HG03196 (cell line): ENCODE data around the gene FOXD2.

Experiments
- ATAC-seq: cut with Tn5 transposase; IDR thresholded peaks from one replicate; pipeline ENCODE4 v1.9.1; 2021; ENCODE audit not compliant: unreplicated experiment

Gene FOXD2

DNA sequence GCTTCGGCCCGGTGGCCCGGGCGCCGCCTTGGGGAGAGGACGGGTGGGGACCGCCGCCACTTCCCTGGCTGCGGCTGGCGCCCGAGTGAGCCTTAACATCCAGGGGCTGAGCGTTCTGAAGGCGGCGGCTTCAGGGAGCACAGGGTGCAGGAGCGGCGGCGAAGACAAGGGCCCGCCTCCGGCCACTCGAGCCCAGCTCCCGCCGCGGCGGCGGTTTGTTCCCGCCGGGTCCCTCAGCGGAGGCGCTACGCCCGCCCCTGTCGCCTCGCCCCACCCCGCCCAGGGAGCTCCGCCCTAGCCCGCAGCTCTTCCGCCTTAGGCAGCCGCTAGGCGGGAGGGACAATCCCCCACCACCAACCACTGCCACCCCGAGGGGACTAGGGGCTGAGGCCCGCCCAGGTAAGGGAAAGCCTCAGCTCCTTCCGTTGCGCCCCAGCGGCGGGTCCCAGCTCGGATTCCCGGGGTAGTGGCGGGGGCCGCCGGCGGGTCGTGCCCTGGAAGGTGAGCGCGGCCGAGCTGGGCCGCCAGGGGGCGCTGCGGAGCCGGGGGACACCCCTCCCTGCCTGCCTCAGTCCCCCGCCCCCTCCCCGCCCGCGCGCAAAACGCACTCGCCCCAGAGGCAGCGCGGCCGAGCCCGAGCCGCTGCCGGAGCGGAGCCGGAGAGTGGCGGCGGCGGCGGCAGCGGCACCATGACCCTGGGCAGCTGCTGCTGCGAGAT, at the start of gene FOXD2:
TSS of gene FOXD2 (plus strand) at position 598 of the 718 bp plus-strand sequence. CDS start at position 690, 92 bp downstream.
- ATAC-seq, result peak; percentile 81

DNA sequence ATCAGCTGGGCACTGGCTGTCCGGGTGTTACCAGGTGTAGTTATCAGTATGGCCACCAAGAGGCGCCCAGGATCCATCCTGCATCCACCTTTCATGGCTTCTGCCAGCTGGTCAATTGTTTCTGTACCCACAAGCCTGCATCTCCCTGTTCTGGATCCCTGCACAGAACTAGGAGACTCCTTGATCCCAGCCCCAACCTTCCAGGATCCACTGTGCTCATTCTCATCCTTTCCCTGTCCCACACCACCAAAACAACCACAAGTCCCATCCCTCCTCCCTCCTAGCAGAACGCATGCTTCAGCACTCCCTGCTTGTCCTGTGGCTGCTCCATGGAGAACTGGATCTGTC, 49.0 kb upstream of the FOXD2 start:
- peak; percentile 73 for ATAC-seq

DNA sequence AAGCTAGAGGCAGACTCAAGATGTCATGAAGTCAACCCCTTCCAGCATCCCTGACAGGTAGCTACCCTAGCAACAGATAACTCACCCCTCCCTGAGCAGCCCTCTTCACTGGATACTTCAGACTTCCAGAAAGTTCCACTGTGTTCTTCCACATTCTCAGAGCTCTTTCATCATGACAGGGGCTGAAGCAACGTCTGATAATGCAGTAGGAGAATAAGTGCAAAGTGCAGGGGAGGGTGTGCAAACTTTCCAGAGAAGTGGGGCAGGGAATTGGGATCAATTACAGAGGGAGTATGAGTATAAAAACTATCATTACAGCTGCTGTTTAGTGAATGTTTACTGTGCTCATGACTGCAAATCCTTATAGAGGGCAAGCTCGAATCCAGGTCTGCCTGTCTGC, 48.1 kb upstream of the FOXD2 start:
- ATAC-seq, result no peak

DNA sequence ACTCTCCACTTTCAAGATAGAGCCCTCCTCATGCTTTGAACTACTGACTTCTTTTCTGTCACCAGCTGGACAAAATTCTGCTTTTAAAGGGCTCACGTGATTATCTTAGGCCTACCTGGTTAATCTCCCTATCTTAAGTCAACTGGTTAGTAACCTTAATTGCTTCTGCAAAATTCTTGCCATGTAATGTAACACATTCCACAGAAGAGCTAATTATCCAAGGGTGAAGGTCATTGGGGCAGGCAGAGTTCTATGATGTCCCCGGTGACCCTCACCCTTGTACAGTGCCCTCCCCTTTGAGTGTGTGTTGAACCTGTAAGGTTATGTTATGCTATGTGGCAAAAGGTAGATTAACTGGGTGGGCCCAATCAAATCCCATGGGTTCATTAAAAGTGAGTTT, 47.0 kb upstream of the FOXD2 start:
- no peak for ATAC-seq

DNA sequence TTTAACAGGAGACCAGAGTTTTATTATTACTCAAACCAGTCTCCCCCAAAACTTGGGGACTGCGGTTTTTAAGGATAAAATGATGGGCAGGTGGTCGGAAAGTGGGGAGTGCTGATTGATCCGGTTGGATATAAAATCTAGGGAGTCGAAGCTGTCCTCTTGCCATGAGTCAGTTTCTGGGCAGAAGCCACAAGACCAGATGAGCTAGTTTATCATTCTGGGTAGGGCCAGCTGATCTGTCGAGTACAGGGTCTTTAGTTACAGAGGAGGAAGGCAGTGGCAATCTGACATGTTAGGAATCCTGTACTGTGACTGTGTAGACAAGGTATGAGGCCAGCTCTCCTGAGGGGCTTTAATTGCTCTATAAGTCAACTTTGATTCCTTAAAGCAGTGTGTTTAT, 44.7 kb upstream of the FOXD2 start:
- ATAC-seq, result no peak

DNA sequence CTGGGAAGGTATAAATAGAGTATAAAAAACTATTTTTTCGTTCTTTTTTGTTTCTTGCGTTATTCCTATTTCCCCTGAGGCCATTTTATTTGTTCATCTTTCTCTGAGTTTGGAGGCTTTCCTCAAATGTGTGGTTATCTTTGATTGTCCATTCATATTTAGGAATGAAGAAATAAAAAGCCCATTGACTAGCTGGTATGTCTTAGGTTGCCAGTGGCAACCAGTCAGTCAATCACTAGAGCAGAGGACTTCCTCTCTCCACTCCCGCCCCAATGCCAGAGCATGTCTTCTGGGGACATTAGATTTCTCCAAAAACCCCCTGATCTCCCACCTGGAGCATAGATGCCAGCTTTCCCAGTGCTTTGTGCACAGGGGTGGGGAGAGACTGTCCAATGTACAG, 42.4 kb upstream of the FOXD2 start:
- ATAC-seq, result no peak

DNA sequence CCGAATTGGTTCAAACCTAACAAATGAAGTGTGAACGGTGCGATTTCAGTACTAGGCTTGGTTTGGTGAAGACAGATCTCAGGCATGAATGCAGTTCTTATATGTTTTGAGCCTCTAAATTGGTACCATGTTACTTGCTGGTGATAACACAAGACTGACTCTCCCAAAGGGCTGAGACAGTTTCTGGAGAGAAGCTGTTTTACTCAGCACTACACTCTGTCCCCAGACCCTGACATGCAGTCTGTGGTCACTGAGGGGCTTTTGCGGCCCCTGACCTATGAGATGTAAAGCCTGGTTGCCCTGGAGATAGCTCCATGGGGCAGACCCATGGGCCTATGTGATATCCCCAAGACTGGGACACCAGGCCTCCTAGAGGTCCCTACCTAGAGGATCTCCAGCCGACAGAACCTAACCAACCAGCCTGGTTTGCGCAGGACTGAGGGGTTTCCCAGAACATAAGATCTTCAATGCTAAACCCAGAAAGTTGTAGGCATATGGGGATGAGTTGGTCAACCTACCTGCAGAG, 41.1 kb upstream of the FOXD2 start:
- ATAC-seq, result no peak

DNA sequence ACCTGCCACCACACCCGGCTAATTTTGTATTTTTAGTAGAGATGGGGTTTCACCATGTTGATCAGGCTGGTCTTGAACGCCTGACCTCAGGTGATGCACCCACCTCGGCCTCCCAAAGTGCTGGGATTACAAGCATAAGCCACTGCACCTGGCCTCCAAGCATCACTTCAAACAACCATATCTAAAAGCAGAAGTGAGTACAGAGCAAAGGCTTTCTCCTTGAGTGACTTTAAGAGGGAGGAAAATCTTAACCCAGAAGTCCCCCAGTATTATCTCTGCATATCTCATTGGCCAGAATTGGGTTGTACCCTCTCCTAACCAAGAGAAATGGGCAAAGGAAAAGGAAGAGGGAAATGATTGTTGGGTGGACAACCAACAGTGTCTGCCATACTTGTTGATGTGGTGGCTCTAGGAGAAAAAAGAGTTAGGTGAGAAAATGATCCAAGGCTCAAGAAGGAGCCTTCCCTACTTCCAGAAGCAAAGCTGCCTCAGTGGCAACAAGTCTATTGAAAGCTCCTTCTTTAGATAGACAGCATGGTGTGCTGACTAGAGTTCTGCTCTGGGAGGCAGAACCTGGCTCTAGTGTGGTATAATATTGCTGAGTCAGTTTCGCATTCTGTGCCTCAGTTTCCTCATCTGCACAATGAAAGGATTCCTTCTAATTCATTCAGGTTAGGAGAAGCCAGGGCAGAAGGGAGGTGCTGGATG, 38.6 kb upstream of the FOXD2 start:
- no peak for ATAC-seq

DNA sequence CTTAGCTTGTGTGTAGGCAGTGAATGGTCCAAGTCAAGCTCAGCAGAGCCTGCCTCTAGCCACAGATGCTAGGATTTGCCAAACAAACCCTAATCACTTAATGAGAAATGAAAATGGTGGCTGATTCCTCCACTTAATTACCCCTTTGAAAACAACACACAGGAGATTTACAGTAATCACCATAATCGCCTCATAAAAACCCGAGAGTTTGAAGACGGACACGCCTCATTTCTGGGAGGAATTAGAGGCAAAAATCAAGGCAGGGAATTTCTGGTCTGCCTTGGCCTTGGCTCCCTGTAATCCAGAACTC, 38.0 kb upstream of the FOXD2 start:
- ATAC-seq, result no peak

DNA sequence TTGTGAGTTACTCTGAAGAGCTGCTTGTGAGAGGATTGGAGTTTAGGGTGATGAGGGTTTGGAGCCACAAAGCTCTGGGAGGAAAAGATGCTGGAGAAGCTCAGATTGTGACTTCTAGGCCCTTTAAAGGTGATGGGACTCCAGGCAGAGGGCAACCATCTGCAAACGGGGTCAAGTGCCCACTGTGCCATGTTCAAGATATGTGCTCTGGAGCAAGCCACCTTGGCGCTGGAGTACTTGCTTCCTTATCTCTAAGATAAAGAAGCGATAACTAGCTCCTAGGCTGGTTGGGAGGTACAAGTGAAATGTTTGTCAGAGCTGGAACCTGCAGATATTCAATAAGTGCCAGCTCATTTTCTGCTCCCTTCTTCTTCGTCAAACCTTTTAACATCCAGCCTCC, 36.1 kb upstream of the FOXD2 start:
- no peak for ATAC-seq

DNA sequence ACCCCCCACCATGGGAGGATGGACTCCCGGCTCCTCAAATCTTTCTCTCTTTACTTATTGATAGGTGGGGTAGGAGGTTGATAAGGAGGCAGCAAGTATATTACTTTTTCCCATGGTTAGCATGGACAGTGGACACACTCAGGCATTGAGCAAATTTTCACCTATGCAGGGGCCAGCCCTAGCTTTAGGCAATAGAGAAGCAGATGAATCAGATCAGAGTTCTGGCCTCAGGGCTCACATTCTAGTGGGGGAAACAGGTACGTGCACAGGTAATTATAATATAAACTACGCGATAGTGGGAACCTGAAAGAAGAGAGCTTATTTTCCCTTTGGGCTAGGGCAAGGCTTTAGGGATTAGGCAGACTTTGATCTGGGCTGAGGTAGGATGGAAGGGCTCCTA, 35.3 kb upstream of the FOXD2 start:
- ATAC-seq, result no peak

DNA sequence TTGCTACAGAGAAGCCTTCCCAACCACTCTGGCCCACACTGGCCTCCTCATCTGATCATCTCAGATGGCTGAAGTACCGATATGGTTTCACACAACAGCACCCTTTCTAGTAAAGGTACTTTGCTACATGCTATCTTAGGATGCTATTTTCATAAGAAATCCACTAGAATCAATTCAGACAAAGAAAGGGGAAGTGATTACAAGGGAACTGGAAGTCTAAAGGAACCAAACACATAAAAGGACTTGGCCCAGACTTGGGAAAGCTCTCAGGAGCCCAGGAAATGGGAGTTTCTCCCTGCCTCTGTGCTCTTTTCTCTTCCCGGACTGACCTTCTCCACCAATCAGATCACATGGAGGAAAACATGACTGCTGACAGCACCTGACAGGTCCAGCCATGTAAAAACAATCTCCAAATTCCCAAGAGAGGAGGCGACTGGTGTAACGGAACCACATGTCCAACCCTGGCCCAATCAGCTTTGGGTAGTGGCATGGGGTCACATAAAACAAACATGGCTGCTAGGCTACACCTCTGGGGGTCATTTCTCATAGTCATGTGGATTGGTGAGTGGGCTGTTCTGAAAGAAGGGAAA, 34.4 kb upstream of the FOXD2 start:
- no peak for ATAC-seq

DNA sequence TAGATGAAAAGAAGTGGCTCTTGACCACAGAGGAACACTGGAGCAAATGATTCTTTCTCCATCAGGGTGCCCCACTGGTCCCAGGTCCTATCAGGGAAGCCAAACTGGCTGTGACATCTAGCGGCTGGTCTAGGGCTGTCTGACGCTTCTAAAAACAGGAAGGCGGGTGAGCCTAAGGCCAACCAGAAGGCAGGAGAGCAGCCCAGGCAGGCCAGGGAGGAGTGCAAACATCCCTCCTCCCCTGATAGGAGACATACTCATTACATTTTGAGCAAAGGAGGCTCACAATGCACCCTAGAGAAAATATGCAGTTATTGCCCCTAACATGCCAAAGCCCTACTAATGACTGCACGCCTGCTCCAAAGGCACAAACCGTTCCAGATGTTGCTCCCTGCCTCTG, 32.1 kb upstream of the FOXD2 start:
- ATAC-seq, result no peak

DNA sequence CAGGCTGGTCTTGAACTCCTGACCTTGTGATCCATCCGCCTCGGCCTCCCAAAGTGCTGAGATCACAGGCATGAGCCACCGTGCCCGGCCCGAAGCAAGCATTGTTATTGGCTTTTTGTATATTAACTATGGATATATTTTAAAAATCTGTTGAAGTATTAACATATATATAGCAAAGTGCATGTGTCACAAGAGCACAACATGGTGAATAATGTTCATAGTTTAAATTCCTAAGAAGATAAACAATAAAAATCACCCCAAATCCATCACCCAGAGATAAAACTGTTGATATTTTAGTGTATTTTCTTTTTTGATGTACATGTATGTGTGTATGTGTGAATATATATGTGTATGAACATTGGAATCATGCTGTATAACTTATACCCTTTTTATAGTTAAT, 30.9 kb upstream of the FOXD2 start:
- ATAC-seq, result no peak

DNA sequence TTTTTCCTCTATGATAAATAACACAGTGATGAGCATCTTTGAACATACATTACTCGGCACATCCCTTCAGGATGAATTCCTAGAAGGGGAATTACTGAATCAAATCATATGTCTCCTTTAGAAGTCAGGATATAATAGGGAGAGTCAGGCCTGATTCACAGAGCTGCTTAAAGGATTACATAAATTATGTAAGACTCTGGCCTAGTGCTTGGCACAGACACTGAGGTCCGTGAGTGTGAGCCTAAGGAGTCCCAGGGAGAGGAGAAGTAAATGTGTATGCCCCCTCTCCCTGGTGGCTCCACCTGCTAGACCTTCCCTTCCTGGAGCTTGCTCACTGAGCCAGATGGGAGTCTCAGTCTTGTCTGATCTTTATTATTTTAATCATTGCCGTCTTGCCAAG, 30.4 kb upstream of the FOXD2 start:
- no peak for ATAC-seq

DNA sequence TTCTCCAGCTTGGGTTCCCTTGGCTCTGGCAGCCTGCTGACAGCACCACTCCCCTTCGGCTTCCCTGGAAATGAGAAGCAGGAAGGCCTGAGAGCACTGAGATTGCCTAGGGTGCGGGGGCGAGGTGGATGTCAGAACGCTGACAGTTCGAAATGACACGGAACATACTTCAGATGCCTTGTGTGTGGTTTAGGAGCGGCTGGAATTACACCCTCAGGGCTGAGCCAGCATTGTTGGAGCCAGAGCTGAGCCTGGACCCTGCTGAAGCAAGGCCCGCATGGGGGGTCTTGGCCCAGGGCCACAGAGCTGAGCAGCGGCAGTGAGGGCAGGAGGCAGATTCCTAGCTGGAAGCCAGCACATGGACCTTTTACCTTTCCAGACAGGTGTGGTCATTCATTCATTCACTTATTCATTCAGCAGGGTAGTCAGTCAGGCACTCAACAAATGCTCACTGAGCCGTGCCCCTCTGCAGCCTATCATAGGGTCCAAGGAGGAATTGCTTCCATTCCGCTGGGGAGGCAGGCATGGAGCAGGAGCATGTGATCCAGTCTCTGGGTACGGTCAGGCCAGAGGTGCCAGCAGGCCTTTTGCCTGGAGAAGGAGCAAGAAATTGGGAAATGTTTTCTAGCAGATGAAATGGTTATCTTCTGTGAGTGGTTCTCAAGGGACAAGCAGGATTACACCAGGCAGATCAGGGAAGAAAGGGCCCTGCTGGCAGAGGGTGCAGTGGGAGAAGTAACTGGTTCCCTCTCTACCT, 28.4 kb upstream of the FOXD2 start:
- no peak for ATAC-seq

DNA sequence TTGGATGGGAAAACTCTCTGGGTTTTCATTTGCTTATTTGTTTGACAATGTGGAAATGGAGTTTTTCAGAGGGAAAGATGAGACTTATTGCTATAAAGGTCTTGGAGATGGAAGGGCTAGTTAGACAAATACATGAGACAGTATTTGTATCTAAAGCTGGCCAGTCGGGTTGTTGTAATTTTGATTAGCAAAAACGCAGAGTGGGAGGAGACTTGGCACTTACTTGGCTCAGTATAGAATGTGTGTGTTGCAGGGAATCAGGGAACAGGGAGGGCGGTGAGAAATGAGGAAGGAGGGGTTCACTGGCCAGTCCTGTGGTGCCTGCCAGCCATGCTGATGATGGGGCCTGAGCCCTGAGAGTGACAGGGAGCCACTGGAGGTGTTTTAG, 27.8 kb upstream of the FOXD2 start:
- no peak for ATAC-seq

DNA sequence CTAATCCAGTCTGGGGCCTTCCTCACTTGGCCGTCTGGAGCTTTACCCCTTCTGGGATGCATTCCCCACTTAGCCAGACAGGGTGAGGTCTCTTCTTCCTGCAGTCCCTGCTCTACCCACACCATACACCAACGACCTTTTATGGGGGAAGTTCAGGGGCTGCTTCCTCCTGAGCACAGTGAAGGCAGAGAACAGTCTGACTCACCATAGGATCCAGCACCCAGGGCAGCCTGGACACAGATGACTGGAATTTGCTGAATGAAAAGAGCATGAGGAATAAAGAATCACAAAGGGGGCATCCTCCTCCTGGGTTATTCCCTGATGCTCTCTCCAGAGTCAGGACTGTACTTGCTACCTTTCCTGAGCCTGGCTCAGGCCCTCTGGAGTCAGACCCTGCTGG, 26.4 kb upstream of the FOXD2 start:
- ATAC-seq, result no peak

DNA sequence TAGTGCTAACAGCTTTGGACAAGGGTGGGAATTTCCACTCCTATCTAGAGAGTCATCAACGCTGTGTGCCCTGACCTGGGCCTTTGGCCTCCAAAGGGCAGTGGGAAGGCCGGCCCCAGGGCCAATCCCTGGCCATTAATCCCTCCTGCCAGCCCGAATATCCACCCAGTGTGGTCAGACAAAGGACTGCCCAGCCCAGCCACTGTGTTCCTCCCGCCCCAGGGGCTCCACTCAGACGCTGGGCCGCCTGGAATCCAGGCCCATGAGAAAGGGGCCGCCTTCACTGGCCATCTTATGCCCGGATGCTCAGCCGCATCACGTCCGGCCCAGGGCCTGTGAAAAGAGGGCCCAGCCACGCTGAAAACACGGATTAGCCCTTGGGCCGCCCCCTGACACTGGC, 25.4 kb upstream of the FOXD2 start:
- ATAC-seq, result no peak

DNA sequence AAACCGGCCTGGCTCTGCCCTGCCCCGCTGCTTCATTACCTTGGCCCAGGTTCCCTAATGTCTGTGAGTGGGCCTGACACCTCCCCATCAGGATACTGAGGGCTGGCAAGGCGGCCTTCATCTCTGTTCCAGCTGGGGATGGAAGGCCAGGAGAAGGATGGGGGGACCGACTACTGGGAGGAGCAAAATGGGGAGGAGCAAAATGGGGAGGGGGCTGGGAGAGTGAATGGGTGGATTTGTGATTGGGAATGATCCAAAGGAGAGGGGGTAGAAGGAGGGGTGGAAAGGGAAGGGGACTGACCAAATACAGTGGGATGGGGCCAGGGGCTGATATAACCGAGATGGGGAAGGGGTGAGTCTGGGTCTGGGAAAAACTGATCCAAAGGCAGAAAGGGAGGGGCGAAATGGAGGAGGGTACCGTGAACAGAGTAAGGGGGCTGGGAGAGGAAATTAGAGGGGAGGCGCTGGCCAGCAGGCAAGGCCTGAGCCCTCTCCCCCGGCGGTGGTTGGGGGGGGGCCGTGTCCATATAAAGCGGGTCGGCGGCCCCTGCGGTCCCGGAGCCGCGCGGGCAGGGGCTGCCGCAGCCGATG, 22.0 kb upstream of the FOXD2 start, which contains the start of gene FOXE3:
TSS of gene FOXE3 (plus strand) at position 558 of the 591 bp plus-strand sequence. CDS start at position 589, 31 bp downstream.
- ATAC-seq, result no peak
